Myocyte (in vitro differentiated cells): ENCODE measurements around the gene FXYD7. TPM values are rescaled to one million over a fixed set of nuclear protein-coding genes. Genes with fewer than 3 reads are reported as not detected.
A peak's percentile ranks its signal among the peaks of the same experiment; 100 is the strongest.
"Not testable (repeated sequence)": the region's sequence is repeated elsewhere in the genome, so short reads cannot be mapped to it uniquely, and the experiment has no call there.

Experiments used
- DNase-seq: peaks from one replicate; pipeline ENCODE4 v3.0.0-alpha.2; 2012; ENCODE audit warnings: low read depth
- total RNA-seq: library from RNA; depleted of rRNA; stranded (reverse); fragments of >200 nt; gene quantifications from 2 replicates; pipeline ENCODE4 v1.2.3, GENCODE V29; 2014

The FXYD7 gene
- total RNA-seq, 1 donor from 2014 or later, result not detected

GRCh38 chr19:35194012-35194984, 51.2 kb downstream of the FXYD7 start:
- DNase-seq, result no peak

GRCh38 chr19:35195830-35196229, 52.8 kb downstream of the FXYD7 start:
- DNase-seq, result peak; percentile 60

DNA sequence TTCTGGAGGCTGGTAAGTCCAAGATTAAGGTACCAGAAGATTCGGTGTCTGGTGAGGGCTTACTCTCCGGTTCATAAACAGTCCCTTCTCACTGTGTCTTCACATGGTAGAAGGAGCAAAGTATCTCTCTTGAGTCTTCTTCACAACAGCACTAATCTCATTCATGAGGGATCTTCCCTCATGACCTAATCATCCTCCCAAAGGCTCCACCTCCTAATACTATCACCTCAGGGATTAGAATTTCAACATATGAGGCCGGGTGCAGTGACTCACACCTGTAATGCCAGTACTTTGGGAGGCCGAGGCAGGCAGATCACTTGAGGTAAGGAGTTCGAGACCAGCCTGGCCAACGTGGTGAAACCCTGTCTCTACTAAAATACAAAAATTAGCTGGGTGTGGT, 53.8 kb downstream of the FXYD7 start:
- not testable (repeated sequence) for DNase-seq

DNA sequence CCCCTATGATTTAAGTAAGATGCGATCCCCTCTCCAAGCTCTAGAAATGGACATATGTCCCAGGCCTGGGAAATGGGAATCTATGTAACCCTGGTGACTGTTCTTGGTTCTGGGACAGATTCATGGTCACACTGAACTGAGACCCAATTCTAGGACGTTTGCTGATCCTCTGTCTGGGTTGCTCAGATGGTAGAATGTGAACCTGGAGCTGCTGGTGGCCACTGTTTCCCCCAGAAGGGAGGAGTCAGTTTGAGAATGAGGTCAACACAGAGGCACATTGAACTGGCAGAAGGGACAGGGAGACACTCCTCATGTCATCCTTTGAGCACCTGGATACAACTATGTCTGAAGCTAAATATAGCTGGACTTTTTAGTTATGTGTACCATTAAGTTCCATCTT, 56.4 kb downstream of the FXYD7 start:
- no peak for DNase-seq

GRCh38 chr19:35202722-35203688, 60.0 kb downstream of the FXYD7 start:
- no peak for DNase-seq

Other genes starting within 250 kb of the FXYD7 start
- gene ZNF30, start 216.4 kb upstream of the FXYD7 start, total RNA-seq, result 3.9 and 4.7 TPM in 2 replicates
- 0.96 and 1.2 TPM in 2 replicates for gene ZNF792, start 179.0 kb upstream of the FXYD7 start, total RNA-seq
- gene GRAMD1A, start 142.9 kb upstream of the FXYD7 start, total RNA-seq, result 19.5 and 23.9 TPM in 2 replicates
- gene SCN1B, start 112.8 kb upstream of the FXYD7 start, total RNA-seq, result 21.8 and 28.4 TPM in 2 replicates
- gene HPN, start 101.5 kb upstream of the FXYD7 start, total RNA-seq, result not detected in 2 replicates
- 0.91 TPM in 1 of 2 replicates, not detected in the other for gene FXYD3, start 27.4 kb upstream of the FXYD7 start, total RNA-seq
- gene LGI4, start 8.2 kb upstream of the FXYD7 start, total RNA-seq, result 0.68 and 1.4 TPM in 2 replicates
- gene FXYD1, start 4.4 kb upstream of the FXYD7 start, total RNA-seq, result 22.9 and 36.6 TPM in 2 replicates
- 12.0 and 19.5 TPM in 2 replicates for gene FXYD5, start 11.5 kb downstream of the FXYD7 start, total RNA-seq
- not detected in 2 replicates for gene FAM187B, start 85.5 kb downstream of the FXYD7 start, total RNA-seq
- gene LSR, start 105.7 kb downstream of the FXYD7 start, total RNA-seq, result 0.43 and 0.83 TPM in 2 replicates
- gene USF2, start 125.7 kb downstream of the FXYD7 start, total RNA-seq, result 107 TPM in 2 replicates
- gene HAMP, start 139.3 kb downstream of the FXYD7 start, total RNA-seq, result not detected in 2 replicates
- gene MAG, start 148.9 kb downstream of the FXYD7 start, total RNA-seq, result not detected in 2 replicates
- 0.05 TPM in 1 of 2 replicates, not detected in the other for gene CD22, start 185.9 kb downstream of the FXYD7 start, total RNA-seq
- gene FFAR1, start 204.6 kb downstream of the FXYD7 start, total RNA-seq, result not detected in 2 replicates
- gene FFAR3, start 215.2 kb downstream of the FXYD7 start, total RNA-seq, result not detected in 2 replicates
- gene GPR42, start 227.8 kb downstream of the FXYD7 start, total RNA-seq, result not detected in 2 replicates